ENCODE measurements around the gene NPR1. TPM values are rescaled to one million over a fixed set of nuclear protein-coding genes. Genes with fewer than 3 reads are reported as not detected.

Gene NPR1
- total and polyA plus RNA-seq, 2 experiments from 2014 or later, result 3.7 to 9.0 TPM

GRCh38 chr1:153636312-153636711 lies 42.2 kb upstream of the NPR1 start (continued):
- TF ChIP-seq ETS1 (IDR thresholded peaks at IDR 0.05), result no peak
- no peak for TF ChIP-seq STAT1 (IDR thresholded peaks at IDR 0.05; ENCODE audit: unreplicated experiment)
- no peak for TF ChIP-seq NANOG (IDR thresholded peaks at IDR 0.05; ENCODE audit: borderline replicate concordance)
- TF ChIP-seq EZH2phosphoT487 (IDR thresholded peaks at IDR 0.05; ENCODE audit: unreplicated experiment), result no peak

GRCh38 chr1:153638261-153638660 lies 40.2 kb upstream of the NPR1 start:
- no peak overlapping the region for H3K4me3 Mint-ChIP-seq

More at GRCh38 chr1:153638261-153638660, 40.2 kb upstream of the NPR1 start:
- Histone ChIP-seq H3K79me2 (replicated peaks; ENCODE audit: insufficient read depth) (peaks cover 72% of the 10 kb centered on the region), H4K20me1 (replicated peaks; ENCODE audit: insufficient read depth) (peaks cover 41% of the 10 kb centered on the region), H3K9me2 (ENCODE audit: insufficient read depth) (no peaks in the 10 kb centered on the region), H3K4me1 (ENCODE audit: insufficient read depth) (peaks cover 8% of the 10 kb centered on the region; the same call in 1 of the 2 replicates), H3K27me3 (ENCODE audit: insufficient read depth) (no peaks in the 10 kb centered on the region), H3K4me2 (no peak overlapping the region), H3K36me3 (ENCODE audit: insufficient read depth) (peaks cover 73% of the 10 kb centered on the region), H3K4me3 (no peak overlapping the region), H2AFZ (no peak overlapping the region), H3K27ac (ENCODE audit: low read depth) (no peak overlapping the region), H3F3A (replicated peaks; ENCODE audit: low read depth) (peaks cover 31% of the 10 kb centered on the region)
- Mint-ChIP-seq H3K9me3 (no peaks in the 10 kb centered on the region), H3K27ac (no peak overlapping the region), H3K36me3 (ENCODE audit: low read depth) (peaks cover 86% of the 10 kb centered on the region), H3K27me3 (ENCODE audit: insufficient read depth, low read depth, poor library complexity) (peaks cover 10% of the 10 kb centered on the region), H3K4me1 (peaks cover 12% of the 10 kb centered on the region)
- TF ChIP-seq CTCF (conservative IDR thresholded peaks at IDR 0.05; ENCODE audit: low read depth in 2 of 2) (no peak), STAT1 (IDR thresholded peaks at IDR 0.05; ENCODE audit: unreplicated experiment) (no peak), EZH2phosphoT487 (IDR thresholded peaks at IDR 0.05; ENCODE audit: unreplicated experiment) (no peak), NANOG (IDR thresholded peaks at IDR 0.05; ENCODE audit: borderline replicate concordance) (no peak), CREB1 (CRISPR knock-in tag; IDR thresholded peaks at IDR 0.05; ENCODE audit: low read depth) (no peak), ETS1 (IDR thresholded peaks at IDR 0.05) (no peak), POLR2AphosphoS5 (IDR thresholded peaks at IDR 0.05; ENCODE audit: low read depth) (no peak), ZNF114 (CRISPR knock-in tag; IDR thresholded peaks at IDR 0.05) (no peak), ZNF331 (CRISPR knock-in tag; IDR thresholded peaks at IDR 0.05; ENCODE audit: low read depth) (no peak)
- ATAC-seq, result no peak
- DNase-seq (ENCODE audit: low spot score), result no peak

Measured in GM23338 (cell line).